ENCODE results near the gene PES1.
"Not testable (repeated sequence)": the region's sequence is repeated elsewhere in the genome, so short reads cannot be mapped to it uniquely, and the experiment has no call there.

PES1 gene

DNA sequence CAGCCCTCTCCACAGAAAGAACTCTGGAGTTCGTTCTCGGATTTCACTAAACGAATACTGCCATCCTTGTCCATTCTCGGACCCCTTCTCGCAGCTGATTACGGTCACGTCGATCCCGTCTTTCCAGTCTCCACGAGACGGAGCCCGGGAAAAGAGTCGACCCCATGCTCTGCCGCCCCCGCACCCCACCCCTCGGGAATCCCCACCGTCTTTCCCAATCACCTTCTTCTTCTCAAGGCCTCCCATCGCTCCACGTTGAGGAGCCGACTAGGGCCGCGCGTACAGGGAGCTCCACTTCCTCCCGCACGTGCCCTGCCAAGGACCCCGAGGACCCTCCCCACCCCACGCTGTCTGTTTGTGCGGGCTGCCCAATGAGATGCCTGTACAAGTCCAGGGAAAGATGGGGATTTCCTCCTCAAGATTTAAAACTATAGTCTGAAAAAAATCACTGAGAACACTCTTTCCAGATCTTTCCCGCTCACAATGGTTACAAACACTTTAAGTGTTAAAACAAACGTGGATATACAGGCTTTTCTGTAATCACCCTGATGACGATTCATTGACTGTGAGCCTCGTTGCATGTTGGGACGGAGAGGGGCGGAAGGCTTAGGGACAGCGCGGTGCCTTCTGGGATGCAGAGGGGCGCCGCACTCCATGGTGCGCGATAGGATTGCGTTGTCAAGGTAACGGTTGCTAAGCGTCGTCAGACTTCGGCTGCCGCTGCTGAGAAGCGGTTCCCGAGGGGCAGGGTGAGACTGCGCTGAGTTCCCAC is at the start of gene PES1:
Gene PES1 (minus strand): TSS at position 323 of the 772 bp plus-strand sequence. CDS start 77 bp downstream, at position 246.
- DNase-seq, result peak; percentile 97

DNA sequence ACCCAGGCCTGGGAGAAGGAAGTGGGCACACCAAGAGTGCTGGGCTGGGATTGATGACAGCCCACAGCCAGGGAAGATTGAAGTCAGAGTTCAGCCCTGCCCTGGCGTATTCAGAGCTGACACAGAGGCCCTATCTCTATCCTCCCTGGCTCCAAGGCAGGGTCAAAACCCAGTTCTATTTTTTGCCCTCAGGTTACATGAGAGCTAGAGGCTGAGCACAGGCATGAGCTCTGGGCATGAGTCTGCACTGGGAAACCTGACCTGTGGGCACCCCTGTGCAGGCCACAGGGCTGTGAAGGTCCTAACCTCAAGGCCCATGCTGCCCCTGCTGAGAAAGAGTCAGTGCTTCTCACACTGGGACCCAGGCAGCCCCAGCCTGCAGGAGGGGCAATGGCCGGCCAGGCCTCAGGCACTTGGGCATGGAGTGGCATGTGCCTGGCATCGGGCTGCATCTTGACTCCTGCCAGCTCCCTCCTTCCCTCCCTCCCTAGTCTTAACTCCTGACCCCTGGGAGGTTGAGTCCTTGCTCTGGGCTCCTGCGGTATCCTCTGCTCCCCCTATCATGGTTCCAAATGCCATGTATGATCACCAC is 49.2 kb upstream of the PES1 start:
- DNase-seq, result no peak

DNA sequence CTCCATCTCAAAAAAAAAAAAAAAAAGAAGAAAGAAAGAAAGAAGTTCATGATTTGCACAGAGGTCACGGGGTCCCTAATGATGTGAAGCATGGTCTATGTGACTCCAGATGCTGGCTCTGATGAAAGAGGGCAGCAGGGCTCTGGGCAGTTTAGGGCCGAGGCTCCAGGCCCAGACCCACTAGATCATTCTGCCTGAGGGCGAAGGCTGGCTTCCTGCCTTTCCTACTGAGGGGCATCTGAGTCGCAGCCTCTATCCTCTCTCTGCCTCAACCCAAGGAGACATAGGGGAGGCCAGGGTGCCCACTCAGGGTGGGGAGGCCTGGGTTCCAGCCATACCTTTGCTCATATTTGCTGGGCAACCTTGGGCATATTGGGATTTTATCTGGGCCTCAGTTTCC is 48.7 kb upstream of the PES1 start:
- DNase-seq, result no peak

DNA sequence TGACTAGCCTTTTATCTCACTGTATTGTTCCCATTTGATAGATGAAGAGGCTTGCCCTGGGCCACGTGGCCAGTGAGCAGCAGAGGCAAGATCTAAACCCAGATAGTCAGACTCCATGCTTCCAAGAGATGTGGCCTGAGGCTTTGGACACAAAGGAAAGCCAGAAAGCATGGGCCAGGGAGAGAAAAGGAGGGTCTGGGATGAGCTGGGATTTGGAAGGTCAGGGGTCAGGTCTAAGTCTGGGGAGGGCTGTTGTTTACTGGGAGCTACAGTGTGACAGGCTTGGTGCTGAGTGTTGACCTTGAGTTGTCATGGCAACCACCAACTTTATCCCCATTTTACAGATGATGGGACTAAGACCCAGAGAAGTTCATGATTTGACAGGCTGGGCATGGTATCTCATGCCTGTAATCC is 46.0 kb upstream of the PES1 start:
- DNase-seq, result no peak

DNA sequence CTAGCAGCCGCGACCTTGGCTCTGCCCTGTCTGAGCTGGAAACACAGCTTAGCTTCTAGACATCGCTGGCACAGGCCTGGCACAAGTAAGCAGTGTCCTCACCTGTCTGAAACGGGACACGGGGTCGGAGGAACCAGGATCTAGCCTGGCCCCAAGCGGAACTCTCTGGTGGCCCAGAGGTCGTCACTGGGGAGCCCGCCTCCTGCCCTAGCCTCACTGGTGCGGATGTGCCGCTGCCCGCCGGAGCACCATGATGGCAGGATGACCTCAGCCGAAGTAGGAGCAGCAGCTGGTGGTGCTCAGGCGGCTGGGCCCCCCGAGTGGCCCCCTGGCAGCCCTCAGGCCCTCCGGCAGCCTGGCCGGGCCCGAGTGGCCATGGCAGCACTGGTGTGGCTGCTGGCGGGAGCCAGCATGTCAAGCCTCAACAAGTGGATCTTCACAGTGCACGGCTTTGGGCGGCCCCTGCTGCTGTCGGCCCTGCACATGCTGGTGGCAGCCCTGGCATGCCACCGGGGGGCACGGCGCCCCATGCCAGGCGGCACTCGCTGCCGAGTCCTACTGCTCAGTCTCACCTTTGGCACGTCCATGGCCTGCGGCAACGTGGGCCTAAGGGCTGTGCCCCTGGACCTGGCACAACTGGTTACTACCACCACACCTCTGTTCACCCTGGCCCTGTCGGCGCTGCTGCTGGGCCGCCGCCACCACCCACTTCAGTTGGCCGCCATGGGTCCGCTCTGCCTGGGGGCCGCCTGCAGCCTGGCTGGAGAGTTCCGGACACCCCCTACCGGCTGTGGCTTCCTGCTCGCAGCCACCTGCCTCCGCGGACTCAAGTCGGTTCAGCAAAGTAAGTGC is 44.7 kb upstream of the PES1 start:
- DNase-seq, result no peak

DNA sequence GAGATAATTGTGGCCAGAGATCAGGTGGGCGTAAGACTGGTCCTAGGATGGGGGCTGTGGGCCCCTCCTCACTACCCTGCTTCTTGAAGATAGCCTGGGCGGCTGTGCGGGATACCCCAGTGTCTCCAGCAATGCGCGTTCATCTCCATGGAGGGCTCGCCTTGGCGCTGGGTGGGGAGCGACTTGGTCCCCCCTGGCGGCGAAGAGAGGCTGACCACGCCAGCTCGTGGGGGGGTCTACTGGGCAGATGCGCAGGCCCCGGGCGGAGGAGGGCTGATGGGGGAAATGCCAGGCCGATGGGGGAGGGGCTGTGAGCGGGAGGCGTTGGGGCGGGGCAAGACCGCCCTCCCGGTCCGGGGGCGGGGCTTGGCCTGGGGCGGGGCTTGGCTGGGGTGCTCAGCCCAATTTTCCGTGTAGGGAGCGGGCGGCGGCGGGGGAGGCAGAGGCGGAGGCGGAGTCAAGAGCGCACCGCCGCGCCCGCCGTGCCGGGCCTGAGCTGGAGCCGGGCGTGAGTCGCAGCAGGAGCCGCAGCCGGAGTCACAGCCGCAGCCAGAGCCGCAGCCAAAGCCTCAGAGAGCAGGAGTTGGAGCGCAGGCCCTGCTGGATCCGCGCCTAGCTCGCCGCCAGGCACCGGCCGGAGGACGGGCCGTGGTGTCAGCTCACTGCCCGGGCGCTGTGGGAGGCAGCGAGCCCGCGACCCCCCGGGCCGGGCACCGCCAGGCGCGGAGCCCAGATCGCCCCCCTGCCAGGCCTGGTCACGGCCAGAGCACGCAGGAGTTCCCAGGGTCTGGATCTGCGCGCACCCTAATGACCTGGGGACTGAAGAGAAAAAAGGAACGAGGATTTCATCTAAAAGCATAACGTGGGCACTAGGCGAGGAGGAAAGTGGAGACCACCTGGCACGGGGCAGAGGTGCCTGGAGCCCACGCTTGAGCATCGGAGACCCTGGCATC is 43.8 kb upstream of the PES1 start, which contains the start of gene SLC35E4:
Gene SLC35E4 (plus strand): TSS at position 509 of the 953 bp plus-strand sequence. CDS start 670 bp downstream, outside the sequence.
- peak; percentile 84 for DNase-seq

DNA sequence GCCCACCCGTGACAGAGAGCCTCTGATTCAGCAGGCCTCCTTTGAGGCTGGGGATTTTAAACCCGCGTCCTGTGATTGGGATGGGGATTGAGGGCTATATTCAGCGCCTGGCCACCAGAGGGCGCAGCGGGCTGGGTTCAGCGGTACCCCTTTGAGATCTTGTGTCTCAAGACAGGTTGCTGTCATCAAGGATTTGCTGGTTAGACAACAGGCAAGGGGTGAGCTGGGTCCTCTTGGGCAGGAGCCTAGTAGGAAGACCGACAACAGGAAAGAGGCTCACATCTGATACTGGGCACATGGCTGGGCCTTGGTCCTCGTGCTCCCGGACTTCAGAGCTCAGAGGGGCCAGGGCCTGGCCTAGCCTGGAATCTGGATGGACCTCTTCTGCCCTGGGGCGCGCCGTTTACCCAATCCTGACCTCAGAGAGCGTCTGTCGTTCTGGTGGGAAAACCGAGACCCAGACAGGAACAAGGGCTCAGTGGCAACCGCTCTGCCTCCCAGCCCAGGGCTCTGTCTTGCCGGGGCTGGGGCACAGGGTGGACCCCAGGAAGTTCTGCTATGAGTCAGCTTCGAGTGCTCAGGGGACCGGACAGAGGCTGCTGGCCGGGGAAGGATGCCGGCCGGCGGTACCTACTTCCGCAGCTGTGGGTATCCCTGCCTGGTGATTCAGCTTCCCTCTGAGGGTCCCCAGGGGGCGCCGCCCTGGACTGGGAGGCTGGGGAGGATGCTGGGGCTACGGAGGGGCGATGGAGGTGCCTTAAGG is 42.9 kb upstream of the PES1 start:
- DNase-seq, result peak; percentile 80

DNA sequence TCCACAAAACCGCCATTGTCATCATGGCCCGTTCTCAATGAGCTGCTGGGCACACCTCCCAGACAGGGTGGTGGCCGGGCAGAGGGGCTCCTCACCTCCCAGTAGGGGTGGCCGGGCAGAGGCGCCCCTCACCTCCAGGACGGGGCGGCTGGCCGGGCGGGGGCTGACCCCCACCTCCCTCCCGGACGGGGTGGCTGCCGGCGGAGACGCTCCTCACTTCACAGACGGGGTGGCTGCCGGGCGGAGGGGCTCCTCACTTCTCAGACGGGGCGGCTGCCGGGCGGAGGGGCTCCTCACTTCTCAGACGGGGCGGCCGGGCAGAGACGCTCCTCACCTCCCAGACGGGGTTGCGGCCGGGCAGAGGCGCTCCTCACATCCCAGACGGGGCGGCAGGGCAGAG is 39.8 kb upstream of the PES1 start:
- DNase-seq, result not testable (repeated sequence)

DNA sequence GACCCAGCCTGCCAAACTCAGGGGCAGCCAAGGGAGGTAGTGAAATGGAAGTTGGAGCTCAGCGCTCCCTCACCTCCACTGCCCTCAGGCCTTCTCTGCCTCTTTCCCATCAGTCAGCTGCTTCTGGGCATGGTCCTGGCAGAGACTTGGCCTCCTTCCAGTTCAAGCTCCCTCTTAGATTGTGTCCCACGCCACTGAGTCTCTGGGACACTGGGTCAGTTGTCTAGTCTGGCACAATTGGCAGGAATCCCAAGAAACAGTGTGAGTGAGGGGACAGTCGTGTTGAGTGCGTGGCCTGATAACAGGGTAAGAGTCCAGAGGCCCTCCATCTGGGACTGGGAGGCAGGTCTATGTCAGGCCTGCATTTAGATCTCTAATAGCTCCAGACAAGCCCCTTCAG is 36.8 kb upstream of the PES1 start:
- no peak for DNase-seq

DNA sequence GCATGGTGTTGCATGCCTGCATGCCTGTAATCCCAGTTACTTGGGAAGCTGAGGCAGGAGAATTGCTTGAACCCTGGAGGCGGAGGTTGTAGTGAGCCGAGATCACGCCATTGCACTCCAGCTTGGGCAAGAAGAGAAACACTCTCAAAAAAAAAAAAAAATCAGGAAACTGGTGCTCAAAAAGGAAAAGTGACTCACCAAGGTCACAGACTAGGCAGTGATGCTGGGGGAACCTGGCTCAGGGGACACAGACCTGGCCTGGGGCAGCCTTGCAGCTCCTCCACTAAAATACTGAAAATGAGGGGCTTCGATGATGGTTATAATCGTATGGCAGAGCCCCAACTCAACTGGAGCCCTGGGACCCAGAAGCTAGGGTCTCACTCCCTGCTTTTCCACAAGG is 35.8 kb upstream of the PES1 start:
- DNase-seq, result no peak

DNA sequence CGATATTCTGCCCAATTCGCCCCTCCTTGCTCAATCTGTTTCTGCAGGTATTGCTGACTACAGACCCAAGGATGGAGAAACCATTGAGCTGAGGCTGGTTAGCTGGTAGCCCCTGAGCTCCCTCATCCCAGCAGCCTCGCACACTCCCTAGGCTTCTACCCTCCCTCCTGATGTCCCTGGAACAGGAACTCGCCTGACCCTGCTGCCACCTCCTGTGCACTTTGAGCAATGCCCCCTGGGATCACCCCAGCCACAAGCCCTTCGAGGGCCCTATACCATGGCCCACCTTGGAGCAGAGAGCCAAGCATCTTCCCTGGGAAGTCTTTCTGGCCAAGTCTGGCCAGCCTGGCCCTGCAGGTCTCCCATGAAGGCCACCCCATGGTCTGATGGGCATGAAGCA is 34.7 kb upstream of the PES1 start:
- no peak for DNase-seq

DNA sequence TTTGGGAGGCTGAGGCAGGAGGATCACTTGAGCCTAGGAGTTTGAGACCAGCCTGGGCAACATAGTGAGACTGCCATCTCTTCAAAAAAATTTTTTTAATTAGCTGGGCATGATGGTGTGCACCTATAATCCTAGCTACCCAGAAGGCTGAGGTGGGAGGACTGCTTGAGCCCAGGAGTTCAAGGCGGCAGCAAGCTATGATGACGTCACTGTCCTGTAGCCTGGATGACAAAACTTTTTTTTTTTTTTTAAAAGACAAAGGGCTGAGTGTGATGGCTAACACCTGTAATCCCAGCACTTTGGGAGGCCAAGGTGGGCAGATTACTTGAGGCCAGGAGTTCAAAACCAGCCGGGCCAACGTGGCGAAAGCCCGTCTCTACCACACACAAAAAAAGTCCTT is 28.2 kb upstream of the PES1 start:
- DNase-seq, result not testable (repeated sequence)

DNA sequence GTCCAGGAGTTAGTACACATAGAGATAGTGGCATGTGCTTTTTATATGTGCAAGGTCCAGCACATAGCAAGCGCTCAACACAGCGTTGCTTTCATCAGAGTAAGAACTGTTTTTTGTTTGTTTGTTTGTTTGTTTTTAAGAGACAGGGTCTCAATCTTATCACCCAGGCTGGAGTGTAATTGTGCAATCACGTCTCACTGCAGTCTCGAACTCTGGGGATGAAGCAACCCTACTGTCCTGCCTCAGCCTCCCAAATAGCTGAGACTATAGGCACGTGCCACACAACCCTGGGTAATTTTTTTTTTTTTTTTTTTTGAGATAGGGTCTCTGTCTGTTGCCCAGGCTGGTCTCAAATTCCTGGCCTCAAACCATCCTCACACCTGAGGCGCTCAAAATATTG is 26.1 kb upstream of the PES1 start:
- no peak for DNase-seq

DNA sequence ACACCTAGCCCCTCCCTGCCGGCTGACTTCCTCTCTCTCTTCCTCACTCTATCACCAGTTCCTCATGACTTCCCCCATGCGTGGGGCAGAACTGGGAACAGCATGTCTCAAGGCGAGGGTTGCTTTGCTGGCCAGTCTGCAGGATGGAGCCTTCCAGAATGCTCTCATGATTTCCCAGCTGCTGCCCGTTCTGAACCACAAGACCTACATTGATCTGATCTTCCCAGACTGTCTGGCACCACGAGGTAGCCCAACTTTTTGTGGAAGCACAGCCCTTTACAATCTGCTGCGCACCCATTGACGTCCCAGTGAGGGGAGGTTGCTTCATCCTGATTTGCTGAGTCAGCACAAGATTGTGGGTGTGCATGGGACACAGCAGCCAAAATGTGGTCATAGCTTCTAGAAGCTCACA is 23.8 kb upstream of the PES1 start:
- DNase-seq, result no peak

DNA sequence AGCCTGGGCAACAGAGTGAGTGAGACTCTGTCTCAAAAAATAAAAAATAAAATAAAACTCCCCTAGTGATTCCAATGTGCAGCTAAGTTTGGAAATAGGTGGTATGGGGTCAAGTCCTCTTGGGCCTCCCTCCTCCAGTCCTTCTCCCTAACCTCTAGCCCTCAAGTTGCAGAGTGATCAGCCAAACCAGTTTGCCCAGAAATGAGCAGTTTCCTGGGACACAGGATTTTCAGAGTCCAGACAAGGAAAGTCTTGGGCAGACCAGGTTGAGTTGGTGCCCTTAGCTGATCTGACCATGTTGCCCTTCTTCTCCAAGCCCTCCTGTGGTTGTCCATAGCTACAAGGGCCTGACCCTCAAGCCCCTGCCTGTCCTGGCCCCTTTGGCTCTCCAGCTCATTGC is 23.2 kb upstream of the PES1 start:
- DNase-seq, result no peak

DNA sequence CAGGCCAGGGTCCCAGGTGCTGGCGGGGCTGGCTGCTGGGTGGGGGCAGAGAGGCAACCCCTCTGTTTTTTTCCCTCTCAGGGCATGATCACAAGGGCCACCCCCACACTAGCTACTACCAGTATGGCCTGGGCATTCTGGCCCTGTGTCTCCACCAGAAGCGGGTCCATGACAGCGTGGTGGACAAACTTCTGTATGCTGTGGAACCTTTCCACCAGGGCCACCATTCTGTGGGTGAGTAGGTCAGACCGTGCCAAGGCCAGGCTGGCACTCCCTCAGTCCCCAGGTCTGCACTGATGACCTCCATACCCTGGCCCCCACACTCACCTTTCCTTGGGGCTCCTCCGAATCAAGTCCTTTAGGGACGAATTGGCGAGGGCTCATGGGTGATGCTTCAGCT is 22.6 kb upstream of the PES1 start:
- no peak for DNase-seq

DNA sequence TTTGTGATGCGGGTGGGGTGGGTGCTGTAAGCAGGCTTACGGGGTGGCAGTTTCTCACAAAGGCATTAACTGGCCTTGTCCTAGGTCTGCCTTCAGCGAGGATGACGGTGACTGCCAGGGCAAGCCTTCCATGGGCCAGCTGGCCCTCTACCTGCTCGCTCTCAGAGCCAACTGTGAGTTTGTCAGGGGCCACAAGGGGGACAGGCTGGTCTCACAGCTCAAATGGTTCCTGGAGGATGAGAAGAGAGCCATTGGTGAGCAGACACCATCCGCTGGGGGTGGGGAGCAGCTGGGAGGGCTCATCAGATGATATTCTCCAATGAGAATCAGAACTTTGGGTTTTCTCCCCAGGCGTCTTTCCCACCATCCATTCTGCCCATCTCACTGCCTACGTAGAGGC is 21.1 kb upstream of the PES1 start:
- DNase-seq, result no peak

DNA sequence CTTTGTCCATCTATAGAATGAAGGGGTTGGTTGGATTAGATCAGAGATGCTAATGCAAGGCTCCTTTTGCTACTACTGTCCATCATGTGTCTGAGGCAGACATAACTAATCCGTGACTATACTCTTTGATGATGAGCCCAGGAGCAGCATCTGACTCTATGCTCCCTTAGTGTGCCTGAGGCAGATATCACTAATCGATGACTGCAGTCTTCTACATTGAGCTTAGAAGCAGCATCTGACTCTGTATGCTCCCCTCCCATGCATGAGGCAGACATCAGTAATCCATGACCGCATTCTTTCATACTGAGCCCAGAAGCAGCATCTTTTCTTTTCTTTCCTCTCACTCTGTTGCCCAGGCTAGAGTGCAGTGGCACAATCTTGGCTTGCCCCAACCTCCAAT is 19.5 kb upstream of the PES1 start:
- no peak for DNase-seq

DNA sequence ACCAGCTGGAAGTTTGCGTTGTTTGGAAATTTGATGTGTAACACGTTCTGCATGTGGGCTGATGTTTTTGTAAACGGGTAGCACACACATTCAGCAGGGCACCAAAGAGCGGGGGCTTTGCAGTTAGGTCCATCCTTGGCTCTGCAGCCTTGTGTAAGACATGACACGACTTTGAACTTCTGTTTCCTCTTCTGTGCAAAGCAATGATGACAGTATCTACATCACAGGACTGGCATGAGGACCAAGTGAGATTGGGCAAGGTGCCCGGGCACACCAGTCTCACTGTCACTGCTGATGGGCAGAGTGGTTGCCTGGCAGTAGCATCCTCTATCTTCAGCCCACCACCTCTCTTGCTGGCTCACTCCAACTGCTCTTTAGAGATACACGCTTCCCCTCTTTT is 18.6 kb upstream of the PES1 start:
- no peak for DNase-seq

DNA sequence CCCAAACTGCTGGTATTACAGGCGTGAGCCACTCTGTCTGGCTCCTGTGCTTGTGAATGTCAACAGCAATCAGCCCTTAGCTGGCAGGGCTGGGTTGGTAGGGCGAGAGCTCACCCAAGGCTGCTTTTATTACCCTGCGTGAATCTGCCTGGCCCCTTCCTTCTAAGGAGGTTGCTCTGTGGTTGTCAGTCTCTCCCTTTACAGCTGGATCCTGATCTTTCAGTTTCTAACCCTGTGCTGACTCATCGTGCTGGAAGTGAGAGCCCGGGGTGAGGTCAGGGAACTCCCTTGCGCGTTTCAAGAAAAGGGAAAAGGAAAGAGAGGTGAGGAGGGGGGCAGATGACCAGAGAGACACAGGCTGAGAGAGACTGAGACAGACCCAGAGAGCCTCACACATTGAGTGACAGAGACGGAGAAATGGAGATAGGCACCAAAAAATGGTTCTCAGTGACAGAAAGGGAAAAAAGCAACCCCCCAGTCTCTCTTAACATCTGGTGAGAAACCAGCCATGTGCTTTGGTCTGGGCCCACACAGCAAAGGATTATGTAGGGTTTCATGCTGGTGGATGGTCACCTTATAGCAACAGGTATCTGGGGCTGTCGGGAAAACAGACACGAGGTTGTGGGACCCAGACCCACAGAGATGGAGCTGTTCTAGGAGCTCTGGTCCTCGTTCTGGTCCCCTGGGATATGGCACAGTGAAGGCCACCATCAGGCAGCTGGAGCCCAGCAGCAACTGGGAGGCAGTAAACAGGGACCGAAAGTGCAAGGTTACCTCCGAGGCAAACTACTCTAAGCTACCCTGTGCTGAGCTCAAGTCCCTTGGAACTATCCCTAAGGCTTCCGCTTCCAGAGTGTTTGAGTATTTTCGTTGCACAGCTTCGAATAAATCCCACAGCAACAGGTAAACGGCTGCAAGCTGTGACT is 17.8 kb upstream of the PES1 start:
- DNase-seq, result no peak

DNA sequence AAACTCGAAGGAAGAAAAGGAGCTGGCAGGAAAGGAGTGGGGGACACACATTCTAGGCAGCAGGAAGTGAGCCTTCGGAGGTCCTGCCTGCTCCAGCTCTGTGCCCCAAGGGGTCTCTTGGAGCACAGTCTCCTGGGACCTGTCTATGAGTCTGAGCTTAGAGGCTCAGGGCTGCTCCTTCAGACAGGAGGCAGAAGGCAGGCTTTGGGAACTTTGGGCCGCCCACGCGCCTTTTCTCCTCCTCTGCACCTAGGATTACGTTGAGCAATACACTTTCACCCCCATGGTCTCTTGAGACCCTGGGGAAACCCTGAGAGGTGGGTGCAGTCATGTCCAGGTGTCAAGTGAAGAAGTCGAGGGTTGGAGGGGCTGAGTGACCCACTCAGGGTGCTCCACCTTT is 16.2 kb upstream of the PES1 start:
- no peak for DNase-seq
